ENCODE results near the gene NOSTRIN.

NOSTRIN gene

DNA sequence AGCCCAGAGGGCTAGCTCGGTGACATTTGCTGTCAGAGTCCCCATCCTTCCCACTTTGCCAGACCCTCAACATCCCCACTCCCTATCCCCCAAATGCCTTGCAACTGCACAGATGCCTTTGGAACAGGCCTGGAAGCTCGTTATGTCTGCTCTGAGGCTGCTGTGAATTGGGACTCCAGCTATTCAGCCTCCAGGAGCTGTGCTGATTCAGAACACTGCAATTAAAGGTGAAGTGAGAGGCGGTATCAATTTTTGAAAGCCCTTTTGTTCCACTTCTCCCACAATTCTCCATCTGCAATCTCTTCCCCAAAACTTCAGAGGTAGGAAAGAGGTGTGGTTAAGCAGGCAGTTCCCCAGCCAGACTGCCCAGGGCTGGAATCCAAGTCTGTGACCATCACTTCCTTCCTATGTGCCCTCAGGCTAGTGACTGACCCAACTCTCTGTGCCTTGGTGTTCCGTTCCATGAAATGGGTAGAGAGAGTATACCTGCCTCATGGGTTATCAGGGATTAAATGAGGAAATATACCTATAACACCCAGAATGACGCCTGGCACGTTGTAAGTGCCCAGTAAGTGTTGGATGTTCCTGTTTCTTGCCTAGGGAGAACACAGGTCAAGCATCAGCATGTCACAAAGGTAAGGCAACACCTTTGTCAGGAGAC lies 17.5 kb downstream of the NOSTRIN start:
- WGBS (ENCODE audit: extremely low coverage, insufficient coverage, insufficient read length), result no CpG with 5 or more reads among the region's 6 CpGs

DNA sequence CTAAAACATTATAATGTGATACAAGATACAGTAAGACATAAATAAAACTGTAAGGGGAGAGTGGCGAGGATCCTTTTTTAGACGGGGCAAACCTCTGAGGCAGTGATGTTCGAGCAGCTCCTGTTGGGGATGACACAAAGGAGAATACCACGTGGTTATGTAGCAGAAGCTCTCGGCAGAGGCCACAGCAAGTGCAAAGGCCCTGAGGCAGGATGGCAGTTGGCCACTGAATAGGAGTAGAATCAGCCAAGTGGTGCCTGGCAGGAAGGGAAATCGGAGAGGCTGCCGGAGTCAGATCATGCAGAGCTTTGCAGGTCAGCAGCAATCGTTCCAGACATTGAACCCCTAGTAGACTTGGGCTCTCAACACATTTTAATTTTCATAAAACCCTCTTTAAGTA lies 19.1 kb downstream of the NOSTRIN start:
- Histone ChIP-seq H3K79me1 (ENCODE audit: low read length) (no peaks in the 10 kb centered on the region), H4K8ac (ENCODE audit: low read depth, low read length) (no peak overlapping the region), H3K36me3 (ENCODE audit: control insufficient read depth in 1 of 2, insufficient read depth in 2 of 2, low read length in 2 of 2) (no peaks in the 10 kb centered on the region), H3K27me3 (ENCODE audit: insufficient read depth, low read length) (no peaks in the 10 kb centered on the region), H4K12ac (ENCODE audit: low read depth, low read length) (no peak overlapping the region), H2BK120ac (ENCODE audit: insufficient read depth, low read length, poor library complexity) (no peak overlapping the region), H3K4ac (ENCODE audit: low read depth, low read length) (no peak overlapping the region), H2BK12ac (ENCODE audit: low read length) (no peak overlapping the region), H2AFZ (ENCODE audit: insufficient read depth, low read length, poor library complexity) (no peak overlapping the region), H2AK5ac (ENCODE audit: low read length) (no peak overlapping the region), H3K4me3 (ENCODE audit: low read depth, low read length) (peak overlapping the region; percentile 11), H3K14ac (ENCODE audit: low read length) (no peak overlapping the region), H3K18ac (ENCODE audit: low read length) (no peak overlapping the region), H2BK5ac (ENCODE audit: low read depth, low read length, poor library complexity) (no peak overlapping the region), H3K27ac (ENCODE audit: low read depth, low read length) (no peak overlapping the region), H3K23ac (ENCODE audit: low read length) (no peak overlapping the region), H3K9me3 (ENCODE audit: insufficient read depth, low read depth, low read length) (no peaks in the 10 kb centered on the region), H3K9ac (ENCODE audit: low read length) (no peak overlapping the region), H3K79me2 (ENCODE audit: control insufficient read depth, insufficient read depth, low read length, poor library complexity) (no peaks in the 10 kb centered on the region), H4K91ac (ENCODE audit: low read depth, low read length) (no peak overlapping the region), H3K4me1 (ENCODE audit: control insufficient read depth in 1 of 2, insufficient read depth in 2 of 2, low read length in 2 of 2) (peaks cover 1 to 4% of the 10 kb centered on the region in 2 experiments), H3K4me2 (ENCODE audit: low read length) (no peak overlapping the region)
- WGBS (ENCODE audit: extremely low coverage, insufficient coverage, insufficient read length), result no CpG with 5 or more reads among the region's 8 CpGs
- no peak for DNase-seq

More for the DNA sequence above, 17.5 kb downstream of the NOSTRIN start:
- Histone ChIP-seq H3K4me2 (ENCODE audit: low read length) (no peak overlapping the region), H2AFZ (ENCODE audit: insufficient read depth, low read length, poor library complexity) (no peak overlapping the region), H3K79me2 (ENCODE audit: control insufficient read depth, insufficient read depth, low read length, poor library complexity) (no peaks in the 10 kb centered on the region), H3K27me3 (ENCODE audit: insufficient read depth, low read length) (no peaks in the 10 kb centered on the region), H2BK12ac (ENCODE audit: low read length) (no peak overlapping the region), H3K23ac (ENCODE audit: low read length) (no peak overlapping the region), H3K4ac (ENCODE audit: low read depth, low read length) (no peak overlapping the region), H3K27ac (ENCODE audit: low read depth, low read length) (no peak overlapping the region), H2AK5ac (ENCODE audit: low read length) (no peak overlapping the region), H3K14ac (ENCODE audit: low read length) (no peak overlapping the region), H3K9me3 (ENCODE audit: insufficient read depth, low read depth, low read length) (no peaks in the 10 kb centered on the region), H3K36me3 (ENCODE audit: control insufficient read depth in 1 of 2, insufficient read depth in 2 of 2, low read length in 2 of 2) (no peaks in the 10 kb centered on the region), H4K8ac (ENCODE audit: low read depth, low read length) (no peak overlapping the region), H2BK5ac (ENCODE audit: low read depth, low read length, poor library complexity) (no peak overlapping the region), H3K79me1 (ENCODE audit: low read length) (peaks cover 5% of the 10 kb centered on the region), H3K4me3 (ENCODE audit: low read depth, low read length) (no peak overlapping the region), H2BK120ac (ENCODE audit: insufficient read depth, low read length, poor library complexity) (no peak overlapping the region), H3K18ac (ENCODE audit: low read length) (no peak overlapping the region), H3K9ac (ENCODE audit: low read length) (no peak overlapping the region), H3K4me1 (ENCODE audit: control insufficient read depth in 1 of 2, insufficient read depth in 2 of 2, low read length in 2 of 2) (peaks cover 8 to 13% of the 10 kb centered on the region in 2 experiments), H4K12ac (ENCODE audit: low read depth, low read length) (no peak overlapping the region), H4K91ac (ENCODE audit: low read depth, low read length) (no peak overlapping the region)
- no peak for DNase-seq

- Histone ChIP-seq H4K8ac (ENCODE audit: low read depth, low read length) (no peak overlapping the region), H3K27me3 (ENCODE audit: insufficient read depth, low read length) (no peaks in the 10 kb centered on the region), H3K27ac (ENCODE audit: low read depth, low read length) (no peak overlapping the region), H2BK120ac (ENCODE audit: insufficient read depth, low read length, poor library complexity) (no peak overlapping the region), H3K14ac (ENCODE audit: low read length) (no peak overlapping the region), H2BK5ac (ENCODE audit: low read depth, low read length, poor library complexity) (no peak overlapping the region), H3K9ac (ENCODE audit: low read length) (no peak overlapping the region), H3K9me3 (ENCODE audit: insufficient read depth, low read depth, low read length) (no peaks in the 10 kb centered on the region), H3K18ac (ENCODE audit: low read length) (no peak overlapping the region), H3K4me1 (ENCODE audit: control insufficient read depth in 1 of 2, insufficient read depth in 2 of 2, low read length in 2 of 2) (peaks cover 0 to 2% of the 10 kb centered on the region in 2 experiments), H3K36me3 (ENCODE audit: control insufficient read depth in 1 of 2, insufficient read depth in 2 of 2, low read length in 2 of 2) (no peaks in the 10 kb centered on the region), H2AK5ac (ENCODE audit: low read length) (no peak overlapping the region), H3K79me2 (ENCODE audit: control insufficient read depth, insufficient read depth, low read length, poor library complexity) (no peaks in the 10 kb centered on the region), H4K91ac (ENCODE audit: low read depth, low read length) (no peak overlapping the region), H3K4ac (ENCODE audit: low read depth, low read length) (no peak overlapping the region), H2BK12ac (ENCODE audit: low read length) (no peak overlapping the region), H3K4me2 (ENCODE audit: low read length) (no peak overlapping the region), H3K79me1 (ENCODE audit: low read length) (no peaks in the 10 kb centered on the region), H2AFZ (ENCODE audit: insufficient read depth, low read length, poor library complexity) (no peak overlapping the region), H4K12ac (ENCODE audit: low read depth, low read length) (no peak overlapping the region), H3K4me3 (ENCODE audit: low read depth, low read length) (no peak overlapping the region), H3K23ac (ENCODE audit: low read length) (no peak overlapping the region)
- no CpG with 5 or more reads among the region's 1 CpG for WGBS (ENCODE audit: extremely low coverage, insufficient coverage, insufficient read length)
- no peak for DNase-seq
Measured at GRCh38 chr2:168821992-168822391, 19.6 kb downstream of the NOSTRIN start.

DNA sequence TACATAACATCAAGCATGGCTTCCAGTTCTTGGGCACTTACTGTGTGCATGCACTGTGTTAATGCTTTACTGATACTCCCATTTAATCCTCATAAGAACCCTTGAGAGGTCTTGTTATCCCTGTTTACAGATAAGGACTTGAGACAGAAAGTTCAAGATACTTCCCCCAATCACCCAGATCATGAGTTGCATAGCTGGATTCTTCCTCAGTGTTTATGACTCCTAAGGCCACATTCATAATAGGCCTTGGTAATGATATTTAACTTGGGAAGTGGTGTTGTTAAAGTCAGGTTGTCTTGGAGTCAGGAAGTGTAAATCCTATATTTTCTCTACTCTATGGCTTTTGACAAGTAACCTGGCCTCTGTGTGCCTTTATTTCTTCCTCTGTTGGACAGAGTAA lies 22.7 kb downstream of the NOSTRIN start:
- no peak overlapping the region for H3K4me2 ChIP-seq (ENCODE audit: low read length)
- no peak overlapping the region for H2BK5ac ChIP-seq (ENCODE audit: low read depth, low read length, poor library complexity)
- no peak overlapping the region for H3K4me3 ChIP-seq (ENCODE audit: low read depth, low read length)
- H3K9me3 ChIP-seq (ENCODE audit: insufficient read depth, low read depth, low read length), result no peaks in the 10 kb centered on the region
- no peak for DNase-seq
- H2AK5ac ChIP-seq (ENCODE audit: low read length), result no peak overlapping the region
- H3K4ac ChIP-seq (ENCODE audit: low read depth, low read length), result no peak overlapping the region
- no peak overlapping the region for H3K23ac ChIP-seq (ENCODE audit: low read length)
- no peaks in the 10 kb centered on the region for H3K79me1 ChIP-seq (ENCODE audit: low read length)
- no peak overlapping the region for H4K91ac ChIP-seq (ENCODE audit: low read depth, low read length)
- no peaks in the 10 kb centered on the region for H3K79me2 ChIP-seq (ENCODE audit: control insufficient read depth, insufficient read depth, low read length, poor library complexity)
- H3K9ac ChIP-seq (ENCODE audit: low read length), result no peak overlapping the region
- no peak overlapping the region for H2AFZ ChIP-seq (ENCODE audit: insufficient read depth, low read length, poor library complexity)
- H2BK120ac ChIP-seq (ENCODE audit: insufficient read depth, low read length, poor library complexity), result no peak overlapping the region
- no peak overlapping the region for H3K27ac ChIP-seq (ENCODE audit: low read depth, low read length)
- H3K14ac ChIP-seq (ENCODE audit: low read length), result no peak overlapping the region
- H3K36me3 ChIP-seq (ENCODE audit: control insufficient read depth in 1 of 2, insufficient read depth in 2 of 2, low read length in 2 of 2), result no peaks in the 10 kb centered on the region
- no peaks in the 10 kb centered on the region for H3K4me1 ChIP-seq (ENCODE audit: control insufficient read depth in 1 of 2, insufficient read depth in 2 of 2, low read length in 2 of 2)
- no peak overlapping the region for H4K8ac ChIP-seq (ENCODE audit: low read depth, low read length)
- no peak overlapping the region for H4K12ac ChIP-seq (ENCODE audit: low read depth, low read length)
- H3K18ac ChIP-seq (ENCODE audit: low read length), result no peak overlapping the region
- H3K27me3 ChIP-seq (ENCODE audit: insufficient read depth, low read length), result no peaks in the 10 kb centered on the region
- no peak overlapping the region for H2BK12ac ChIP-seq (ENCODE audit: low read length)

Measured in trophoblast cell (in vitro differentiated cells and primary cell).